Nephron (organoid): ENCODE data around the gene CD209.

Experiments used
- H3K27ac Mint-ChIP-seq, 3 experiments: 2 replicates each; pipeline ENCODE4 v1.8.0; 2020; ENCODE audit warnings: mixed read lengths in 3 of 3, mild to moderate bottlenecking in 2 of 3, moderate library complexity in 1 of 3
- H3K27me3 Mint-ChIP-seq: 2 replicates; pipeline ENCODE4 v1.8.0; 2021; ENCODE audit warnings: low read depth, mild to moderate bottlenecking, moderate library complexity, mixed read lengths
- H3K36me3 Mint-ChIP-seq: 2 replicates; pipeline ENCODE4 v1.8.0; 2020; ENCODE audit warnings: low read depth, mixed read lengths
- H3K4me1 Mint-ChIP-seq: 2 replicates; pipeline ENCODE4 v1.8.0; 2020; ENCODE audit warnings: mixed read lengths
- H3K4me3 Mint-ChIP-seq, 3 experiments: 2 replicates each; pipeline ENCODE4 v1.8.0; 2020; ENCODE audit warnings: mild to moderate bottlenecking in 3 of 3, mixed read lengths in 3 of 3, moderate library complexity in 2 of 3
- H3K9me3 Mint-ChIP-seq: 2 replicates; pipeline ENCODE4 v1.8.0; 2020; ENCODE audit warnings: mixed read lengths
- TF ChIP-seq, protein P1 (sequence below), 3 experiments: fragments of 200-600 bp; sonication (generic); IDR thresholded peaks; one replicate each; pipeline ENCODE4 v1.5.0; 2021; ENCODE audit warnings: antibody characterized with exemption in 3 of 3; ENCODE audit not compliant: unreplicated experiment in 3 of 3

The CD209 gene

DNA sequence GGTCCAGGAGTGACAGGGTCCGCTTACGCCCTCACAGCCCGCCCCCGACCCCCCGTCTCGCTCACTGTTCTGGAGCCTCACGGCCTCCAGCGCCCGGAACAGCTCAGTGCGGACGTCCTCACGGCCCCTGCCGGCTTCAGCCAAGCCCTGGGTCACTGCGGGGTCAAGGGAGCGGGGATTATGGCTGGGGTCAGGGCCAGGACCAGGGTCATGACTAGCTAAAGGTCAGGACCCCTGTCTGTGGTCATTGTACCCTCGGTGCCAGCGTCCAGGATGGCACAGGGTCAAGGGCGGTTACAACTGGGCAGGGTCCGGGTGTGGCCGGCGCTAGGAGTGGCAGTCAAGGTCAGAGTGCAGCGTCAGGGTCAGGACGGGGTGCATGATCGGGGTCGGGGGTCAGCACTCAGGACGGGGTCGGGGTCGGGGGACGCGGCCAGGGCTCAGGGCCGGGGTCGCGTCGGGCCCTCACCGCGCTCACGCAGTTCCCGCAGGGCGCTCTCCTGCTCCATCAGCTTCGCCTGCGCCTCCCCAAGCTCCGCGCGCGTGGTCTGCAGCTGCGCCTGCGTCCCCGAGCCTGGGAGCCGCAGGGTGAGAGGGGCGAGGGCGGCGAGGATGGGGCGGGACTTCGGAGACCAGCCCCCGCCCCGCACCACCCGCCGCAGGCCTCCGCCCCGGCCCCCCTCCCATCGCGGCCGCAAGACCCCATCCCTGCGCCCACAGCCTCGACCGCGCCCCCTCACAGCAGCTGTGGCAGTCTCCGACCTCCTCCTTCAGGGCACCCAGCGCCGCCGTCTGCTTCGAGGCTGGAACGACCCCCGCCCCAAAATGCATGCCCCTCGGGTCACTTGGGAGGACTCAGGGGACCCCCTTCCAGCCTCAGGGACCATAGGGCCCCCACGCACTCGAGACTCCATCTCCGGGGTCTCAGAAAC is 16.8 kb downstream of the CD209 start:
- H3K4me3 Mint-ChIP-seq, result no peak overlapping the region
- no peaks in the 10 kb centered on the region for H3K36me3 Mint-ChIP-seq
- H3K27me3 Mint-ChIP-seq, result peaks cover 86% of the 10 kb centered on the region

DNA sequence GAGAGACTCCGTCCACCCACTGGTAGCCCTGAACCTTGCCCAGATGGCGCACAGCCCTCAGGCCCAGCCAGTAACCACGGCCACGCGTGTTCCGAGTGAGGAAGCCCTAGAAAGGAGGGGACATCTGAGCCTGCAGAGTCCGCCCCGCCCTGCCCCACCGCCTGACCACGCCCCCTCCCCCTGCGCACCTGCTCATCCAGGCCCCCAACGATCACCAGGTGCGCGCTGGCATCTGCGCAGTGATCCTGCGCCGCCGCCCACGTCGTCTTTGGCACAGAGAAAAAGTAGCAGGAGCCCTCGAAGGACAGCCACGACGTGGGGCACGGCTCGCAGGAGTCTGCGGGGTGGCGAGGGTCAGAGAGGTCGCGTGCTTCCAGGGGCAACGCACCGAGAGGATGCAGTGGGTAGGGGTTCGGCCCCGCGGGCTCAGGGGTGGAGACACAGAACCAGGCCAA is 17.5 kb downstream of the CD209 start:
- Mint-ChIP-seq H3K4me1 (no peaks in the 10 kb centered on the region), H3K9me3 (no peaks in the 10 kb centered on the region)

More for the DNA sequence above, 16.8 kb downstream of the CD209 start:
- Mint-ChIP-seq H3K27ac (no peak overlapping the region), H3K9me3 (no peaks in the 10 kb centered on the region), H3K4me1 (no peaks in the 10 kb centered on the region)
- TF ChIP-seq, protein P1, sequence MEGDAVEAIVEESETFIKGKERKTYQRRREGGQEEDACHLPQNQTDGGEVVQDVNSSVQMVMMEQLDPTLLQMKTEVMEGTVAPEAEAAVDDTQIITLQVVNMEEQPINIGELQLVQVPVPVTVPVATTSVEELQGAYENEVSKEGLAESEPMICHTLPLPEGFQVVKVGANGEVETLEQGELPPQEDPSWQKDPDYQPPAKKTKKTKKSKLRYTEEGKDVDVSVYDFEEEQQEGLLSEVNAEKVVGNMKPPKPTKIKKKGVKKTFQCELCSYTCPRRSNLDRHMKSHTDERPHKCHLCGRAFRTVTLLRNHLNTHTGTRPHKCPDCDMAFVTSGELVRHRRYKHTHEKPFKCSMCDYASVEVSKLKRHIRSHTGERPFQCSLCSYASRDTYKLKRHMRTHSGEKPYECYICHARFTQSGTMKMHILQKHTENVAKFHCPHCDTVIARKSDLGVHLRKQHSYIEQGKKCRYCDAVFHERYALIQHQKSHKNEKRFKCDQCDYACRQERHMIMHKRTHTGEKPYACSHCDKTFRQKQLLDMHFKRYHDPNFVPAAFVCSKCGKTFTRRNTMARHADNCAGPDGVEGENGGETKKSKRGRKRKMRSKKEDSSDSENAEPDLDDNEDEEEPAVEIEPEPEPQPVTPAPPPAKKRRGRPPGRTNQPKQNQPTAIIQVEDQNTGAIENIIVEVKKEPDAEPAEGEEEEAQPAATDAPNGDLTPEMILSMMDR (IDR thresholded peaks at IDR 0.05; ENCODE audit: unreplicated experiment in 3 of 3), result no peak

DNA sequence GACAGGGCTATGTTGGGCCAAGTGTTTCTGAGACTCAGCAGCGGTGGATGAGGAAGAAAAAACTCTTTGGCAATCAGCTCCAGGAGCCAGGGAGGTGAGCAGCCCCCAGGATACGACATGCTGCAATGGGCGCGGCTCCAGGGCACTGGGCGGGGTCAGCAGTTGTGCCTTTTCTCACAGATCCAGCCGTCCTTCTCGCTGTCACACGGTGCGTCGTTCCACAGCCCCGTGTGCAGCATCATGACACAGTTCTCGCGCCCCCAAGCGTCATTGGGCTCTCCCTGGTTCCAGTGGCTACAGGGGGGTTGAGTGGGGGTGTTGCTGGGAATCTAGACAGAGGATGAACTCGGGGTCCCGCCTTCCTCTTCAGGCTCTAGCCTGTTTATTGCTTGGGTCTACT is 18.1 kb downstream of the CD209 start:
- Mint-ChIP-seq H3K4me1 (no peaks in the 10 kb centered on the region), H3K27me3 (peaks cover 87% of the 10 kb centered on the region), H3K36me3 (no peaks in the 10 kb centered on the region), H3K9me3 (no peaks in the 10 kb centered on the region), H3K27ac (no peak overlapping the region), H3K4me3 (no peak overlapping the region)
- TF ChIP-seq, protein P1 (IDR thresholded peaks at IDR 0.05; ENCODE audit: unreplicated experiment in 3 of 3), result no peak

More for the DNA sequence above, 17.5 kb downstream of the CD209 start:
- Mint-ChIP-seq H3K27ac (no peak overlapping the region), H3K36me3 (no peaks in the 10 kb centered on the region), H3K27me3 (peaks cover 86% of the 10 kb centered on the region), H3K4me3 (no peak overlapping the region)
- TF ChIP-seq, protein P1 (IDR thresholded peaks at IDR 0.05; ENCODE audit: unreplicated experiment in 3 of 3), result no peak

DNA sequence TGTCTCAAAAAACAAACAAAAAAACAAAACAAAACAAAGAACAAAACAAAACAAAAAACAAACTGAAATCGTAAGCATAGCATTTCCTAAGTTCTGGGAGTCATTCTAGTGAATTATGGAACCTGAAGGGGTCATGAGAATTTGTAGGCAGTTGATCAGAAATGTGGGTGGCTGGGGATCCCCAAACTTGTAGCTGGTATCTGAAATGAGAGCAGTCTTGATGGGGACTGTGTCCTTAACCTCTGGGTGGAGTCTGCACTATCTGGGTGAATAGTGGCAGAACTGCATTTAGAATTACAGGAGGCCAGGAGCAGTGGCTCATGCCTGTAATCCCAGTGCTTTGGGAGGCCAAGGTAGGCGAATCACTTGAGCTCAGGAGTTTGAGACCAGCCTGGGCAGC is 21.5 kb downstream of the CD209 start:
- Mint-ChIP-seq H3K27me3 (peaks cover 69% of the 10 kb centered on the region), H3K4me3 (no peak overlapping the region), H3K36me3 (no peaks in the 10 kb centered on the region), H3K9me3 (no peaks in the 10 kb centered on the region), H3K27ac (no peak overlapping the region), H3K4me1 (no peaks in the 10 kb centered on the region)
- TF ChIP-seq, protein P1 (IDR thresholded peaks at IDR 0.05; ENCODE audit: unreplicated experiment in 3 of 3), result no peak

DNA sequence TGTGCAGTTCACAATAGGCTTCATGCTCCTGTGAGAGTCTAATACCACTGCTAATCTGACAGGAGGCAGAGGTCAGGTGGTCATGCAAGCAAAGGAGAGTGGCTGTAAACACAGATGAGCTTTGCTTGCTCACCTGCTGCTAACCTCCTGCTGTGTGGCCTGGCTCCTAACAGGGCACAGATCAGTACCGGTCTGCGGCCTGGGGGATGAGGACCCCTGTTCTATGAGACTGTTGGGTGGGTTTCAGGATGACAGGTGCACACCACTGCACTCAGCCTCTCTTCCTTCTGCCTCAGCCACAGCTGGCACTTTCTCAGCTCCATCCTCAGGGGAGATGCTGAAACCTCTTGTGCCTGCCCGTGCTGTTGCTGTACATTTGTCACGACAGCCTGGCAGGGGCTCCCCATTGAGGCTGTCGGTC is 25.1 kb downstream of the CD209 start:
- no peaks in the 10 kb centered on the region for H3K4me1 Mint-ChIP-seq
- H3K27me3 Mint-ChIP-seq, result peaks cover 47% of the 10 kb centered on the region
- no peak overlapping the region for H3K27ac Mint-ChIP-seq
- H3K4me3 Mint-ChIP-seq, result no peak overlapping the region
- TF ChIP-seq, protein P1 (IDR thresholded peaks at IDR 0.05; ENCODE audit: unreplicated experiment in 3 of 3), result no peak
- H3K36me3 Mint-ChIP-seq, result no peaks in the 10 kb centered on the region
- H3K9me3 Mint-ChIP-seq, result no peaks in the 10 kb centered on the region
